GM10248 (cell line): Measurements from ENCODE around the gene PALLD.

Source experiments
- CTCF ChIA-PET: fragments of 300-600 bp; sonication (Branson Sonifier 250); formaldehyde crosslinking; extraction: SDS; loops from one replicate; lab custom pipeline; 2021; ENCODE audit warnings: antibody characterized with exemption; lab: Yijun Ruan, JAX
- POLR2A ChIA-PET: fragments of 350-650 bp; sonication (Branson Sonifier 250); formaldehyde crosslinking; extraction: SDS; loops from one replicate; lab custom pipeline; 2020; ENCODE audit warnings: antibody characterized with exemption; lab: Yijun Ruan, JAX
- DNase-seq: peaks from one replicate; pipeline ENCODE4 v3.0.0; 2012; ENCODE audit errors: extremely low spot score
- TF ChIP-seq, protein P1 (sequence below): IDR thresholded peaks from 2 replicates; pipeline ENCODE4 v1.5.1; 2012; ENCODE audit warnings: mild to moderate bottlenecking, low read depth; ENCODE audit errors: extremely low read depth, missing control alignments, control extremely low read depth

PALLD gene

GRCh38 chr4:168527560-168527959 lies 30.7 kb downstream of the PALLD start:
- POLR2A ChIA-PET, result no interaction called here
- CTCF ChIA-PET, result interaction anchor here (1.1 to 1.4 kb wide), 2 partner anchors 12 to 19 kb away, joined by 3 to 4 read pairs; no protein-coding TSS in a partner anchor
- TF ChIP-seq, protein P1, sequence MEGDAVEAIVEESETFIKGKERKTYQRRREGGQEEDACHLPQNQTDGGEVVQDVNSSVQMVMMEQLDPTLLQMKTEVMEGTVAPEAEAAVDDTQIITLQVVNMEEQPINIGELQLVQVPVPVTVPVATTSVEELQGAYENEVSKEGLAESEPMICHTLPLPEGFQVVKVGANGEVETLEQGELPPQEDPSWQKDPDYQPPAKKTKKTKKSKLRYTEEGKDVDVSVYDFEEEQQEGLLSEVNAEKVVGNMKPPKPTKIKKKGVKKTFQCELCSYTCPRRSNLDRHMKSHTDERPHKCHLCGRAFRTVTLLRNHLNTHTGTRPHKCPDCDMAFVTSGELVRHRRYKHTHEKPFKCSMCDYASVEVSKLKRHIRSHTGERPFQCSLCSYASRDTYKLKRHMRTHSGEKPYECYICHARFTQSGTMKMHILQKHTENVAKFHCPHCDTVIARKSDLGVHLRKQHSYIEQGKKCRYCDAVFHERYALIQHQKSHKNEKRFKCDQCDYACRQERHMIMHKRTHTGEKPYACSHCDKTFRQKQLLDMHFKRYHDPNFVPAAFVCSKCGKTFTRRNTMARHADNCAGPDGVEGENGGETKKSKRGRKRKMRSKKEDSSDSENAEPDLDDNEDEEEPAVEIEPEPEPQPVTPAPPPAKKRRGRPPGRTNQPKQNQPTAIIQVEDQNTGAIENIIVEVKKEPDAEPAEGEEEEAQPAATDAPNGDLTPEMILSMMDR, result no peak
- DNase-seq, result no peak

DNA sequence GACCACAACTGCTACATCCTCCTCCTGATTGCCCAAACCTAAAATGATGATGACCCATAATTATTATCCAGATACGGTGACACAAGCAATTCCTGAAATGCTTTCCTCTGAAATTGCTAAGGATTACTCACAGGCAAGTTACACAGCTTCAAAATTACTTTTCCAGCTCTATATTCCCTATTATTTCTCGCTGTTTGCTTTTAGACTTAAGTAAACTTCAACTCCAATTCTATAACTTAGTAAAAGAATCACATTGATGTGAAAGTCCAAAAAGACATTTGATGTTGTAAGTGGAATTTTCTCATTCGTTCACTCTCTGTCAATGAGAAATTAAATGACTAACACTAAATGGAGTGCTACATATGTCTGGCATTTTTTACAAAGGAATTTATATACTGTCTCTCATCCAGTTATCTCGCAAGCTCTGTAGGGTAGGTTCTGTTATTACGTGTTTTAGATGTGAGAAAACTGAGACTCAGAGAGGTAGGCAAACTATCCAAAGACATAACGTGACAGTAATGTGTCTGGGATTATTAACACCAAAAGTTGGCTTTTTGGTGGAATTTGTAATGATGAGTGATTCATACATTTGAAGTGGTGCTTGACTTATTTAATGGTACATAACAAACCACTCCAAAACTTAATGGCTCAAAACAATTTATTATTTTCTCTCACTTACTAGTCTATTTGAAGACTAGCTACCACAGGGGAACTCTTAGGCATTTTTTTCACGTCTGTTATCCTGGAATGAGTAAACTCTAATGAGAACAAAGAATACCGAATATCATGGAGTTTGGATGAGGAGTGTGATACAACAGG lies 31.5 kb downstream of the PALLD start:
- TF ChIP-seq, protein P1, result no peak
- POLR2A ChIA-PET, result no interaction called here
- no peak for DNase-seq
- CTCF ChIA-PET, result no interaction called here

DNA sequence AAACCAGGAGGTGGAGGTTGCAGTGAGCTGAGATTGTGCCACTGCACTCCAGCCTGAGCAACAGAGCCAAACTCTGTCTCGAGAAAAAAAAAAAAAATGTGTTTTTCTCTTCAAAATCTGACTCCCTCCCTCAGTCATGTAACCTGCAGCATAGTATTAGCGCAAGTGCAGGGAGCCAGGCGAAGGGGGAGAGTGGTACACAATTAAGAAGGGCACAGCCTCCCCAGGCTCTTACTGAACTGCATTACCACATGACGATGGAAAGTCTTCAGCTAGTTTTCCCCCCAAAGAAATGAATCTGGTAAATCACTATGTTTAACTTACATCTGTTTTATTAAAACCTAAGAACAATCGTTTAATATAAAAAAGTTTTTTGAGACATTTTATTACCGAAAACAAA lies 32.4 kb downstream of the PALLD start:
- DNase-seq, result no peak
- POLR2A ChIA-PET, result no interaction called here
- TF ChIP-seq, protein P1, result no peak
- CTCF ChIA-PET, result interaction anchor here (0.7 to 1.4 kb wide), 2 partner anchors 10 to 22 kb away, joined by 3 to 4 read pairs; no protein-coding TSS in a partner anchor

- TF ChIP-seq, protein P1, result no peak
- ChIA-PET POLR2A (no interaction called here), CTCF (interaction anchor here (1.1 to 1.2 kb wide), 3 partner anchors 10 to 29 kb away, joined by 3 read pairs; no protein-coding TSS in a partner anchor)
- no peak for DNase-seq
Observed at GRCh38 chr4:168531305-168531704, 34.5 kb downstream of the PALLD start.

DNA sequence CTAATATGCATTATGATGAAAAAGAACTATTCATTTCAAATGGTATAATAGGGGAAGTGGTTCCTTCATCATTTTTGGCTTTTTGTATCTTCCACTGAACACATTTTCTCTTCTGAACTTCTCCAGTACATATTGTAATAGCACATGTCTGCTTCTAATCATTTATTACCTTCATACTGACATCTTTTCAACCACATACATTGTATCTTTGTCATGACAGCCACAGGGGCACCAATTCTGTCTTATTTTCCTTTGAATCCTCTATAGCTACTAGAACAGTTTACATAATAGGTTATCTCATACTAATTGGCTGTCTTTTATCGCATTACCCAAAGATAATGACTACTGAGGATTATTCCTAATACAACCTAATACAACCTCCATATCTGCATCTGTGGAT lies 37.7 kb downstream of the PALLD start:
- ChIA-PET CTCF (no interaction called here), POLR2A (no interaction called here)
- TF ChIP-seq, protein P1, result no peak
- no peak for DNase-seq

DNA sequence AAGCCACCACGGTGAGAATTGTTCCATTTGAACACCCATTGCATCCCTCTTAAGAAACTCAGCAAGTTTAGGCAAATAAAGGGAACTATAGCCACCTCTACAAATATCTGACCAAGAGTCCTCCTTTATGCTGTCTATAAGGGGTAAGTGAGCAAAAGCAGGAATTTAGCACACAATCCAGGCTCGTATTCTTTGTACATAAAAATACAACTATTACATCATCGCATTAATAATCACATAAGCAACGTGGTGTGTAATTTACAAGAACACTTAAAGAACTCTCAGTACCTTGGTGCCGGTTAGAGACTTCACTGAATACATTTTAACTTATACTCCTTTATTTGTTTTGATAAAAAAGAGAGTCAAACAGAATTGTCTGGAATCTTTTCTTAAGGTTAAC lies 38.8 kb downstream of the PALLD start:
- ChIA-PET POLR2A (no interaction called here), CTCF (no interaction called here)

More for the DNA sequence above, 38.8 kb downstream of the PALLD start:
- DNase-seq, result no peak
- TF ChIP-seq, protein P1, result no peak
